Neural progenitor cell (in vitro differentiated cells): ENCODE results near the gene HS2ST1. TPM values are rescaled to one million over a fixed set of nuclear protein-coding genes. Genes with fewer than 3 reads are reported as not detected.

Source experiments
- DNase-seq: peaks from one replicate; pipeline ENCODE4 v3.0.0-alpha.2; 2016; ENCODE audit warnings: low spot score
- H2AFZ ChIP-seq: fragments of 200-600 bp; sonication (generic); replicated peaks from 2 replicates; pipeline ENCODE4 v1.6.1; 2016; ENCODE audit warnings: antibody characterized with exemption
- H3F3A ChIP-seq: fragments of 200-600 bp; sonication (generic); 2 replicates; pipeline ENCODE4 v1.6.1; 2016; ENCODE audit warnings: antibody characterized with exemption, low read depth
- H3K27ac ChIP-seq: fragments of 200-600 bp; sonication (generic); 2 replicates; pipeline ENCODE4 v1.5.1; 2016; ENCODE audit warnings: mild to moderate bottlenecking
- H3K27me3 ChIP-seq: fragments of 200-600 bp; sonication (generic); 2 replicates; pipeline ENCODE4 v1.6.1; 2016; ENCODE audit warnings: mild to moderate bottlenecking, moderate library complexity
- H3K36me3 ChIP-seq: fragments of 200-600 bp; sonication (generic); 2 replicates; pipeline ENCODE4 v1.5.1; 2016
- H3K4me1 ChIP-seq: fragments of 200-600 bp; sonication (generic); 2 replicates; pipeline ENCODE4 v1.6.1; 2016; ENCODE audit warnings: mixed run types
- H3K4me2 ChIP-seq: fragments of 200-600 bp; sonication (generic); 2 replicates; pipeline ENCODE4 v1.6.1; 2016
- H3K4me3 ChIP-seq: fragments of 200-600 bp; sonication (generic); 2 replicates; pipeline ENCODE4 v1.5.1; 2016
- H3K79me2 ChIP-seq: fragments of 200-600 bp; sonication (generic); 2 replicates; pipeline ENCODE4 v1.6.1; 2016; ENCODE audit warnings: low read depth
- H3K9ac ChIP-seq: fragments of 200-600 bp; sonication (generic); 2 replicates; pipeline ENCODE4 v1.6.1; 2016
- H3K9me3 ChIP-seq: fragments of 200-600 bp; sonication (generic); 2 replicates; pipeline ENCODE4 v1.5.1; 2016; ENCODE audit warnings: low read depth
- H4K20me1 ChIP-seq: fragments of 200-600 bp; sonication (generic); 2 replicates; pipeline ENCODE4 v1.6.1; 2016; ENCODE audit warnings: low read depth
- H3K27ac Mint-ChIP-seq: 3 replicates; pipeline ENCODE4 v1.8.0; 2021; ENCODE audit warnings: mixed read lengths
- H3K27me3 Mint-ChIP-seq: 2 replicates; pipeline ENCODE4 v1.8.0; 2022; ENCODE audit warnings: low read depth, mild to moderate bottlenecking, inconsistent platforms, moderate library complexity, mixed read lengths; ENCODE audit not compliant: insufficient read depth
- H3K36me3 Mint-ChIP-seq: 3 replicates; pipeline ENCODE4 v1.8.0; 2021; ENCODE audit warnings: mixed read lengths
- H3K4me1 Mint-ChIP-seq: 3 replicates; pipeline ENCODE4 v1.8.0; 2021; ENCODE audit warnings: mixed read lengths
- H3K4me3 Mint-ChIP-seq: 3 replicates; pipeline ENCODE4 v1.8.0; 2021; ENCODE audit warnings: mild to moderate bottlenecking, moderate library complexity, mixed read lengths
- H3K9me3 Mint-ChIP-seq: 3 replicates; pipeline ENCODE4 v1.8.0; 2020; ENCODE audit warnings: mixed read lengths
- EZH2 ChIP-seq: fragments of 200-600 bp; sonication (generic); IDR thresholded peaks from 2 replicates; pipeline ENCODE4 v1.6.1; 2017; ENCODE audit warnings: antibody characterized with exemption, mild to moderate bottlenecking, moderate library complexity
- EZH2phosphoT487 ChIP-seq: fragments of 200-600 bp; sonication (generic); IDR thresholded peaks from 2 replicates; pipeline ENCODE4 v1.6.1; 2017; ENCODE audit warnings: antibody characterized with exemption
- total RNA-seq: library from RNA; depleted of rRNA; stranded (reverse); fragments of >200 nt; gene quantifications from 2 replicates; pipeline ENCODE4 v1.2.3, GENCODE V29; 2015; ENCODE audit warnings: low replicate concordance
- TF ChIP-seq, protein P1 (sequence below): fragments of 200-600 bp; sonication (generic); IDR thresholded peaks from 2 replicates; pipeline ENCODE4 v1.5.1; 2017; ENCODE audit warnings: antibody characterized with exemption, mild to moderate bottlenecking

The HS2ST1 gene
- total RNA-seq, 1 donor from 2014 or later, result 33.2 TPM

DNA sequence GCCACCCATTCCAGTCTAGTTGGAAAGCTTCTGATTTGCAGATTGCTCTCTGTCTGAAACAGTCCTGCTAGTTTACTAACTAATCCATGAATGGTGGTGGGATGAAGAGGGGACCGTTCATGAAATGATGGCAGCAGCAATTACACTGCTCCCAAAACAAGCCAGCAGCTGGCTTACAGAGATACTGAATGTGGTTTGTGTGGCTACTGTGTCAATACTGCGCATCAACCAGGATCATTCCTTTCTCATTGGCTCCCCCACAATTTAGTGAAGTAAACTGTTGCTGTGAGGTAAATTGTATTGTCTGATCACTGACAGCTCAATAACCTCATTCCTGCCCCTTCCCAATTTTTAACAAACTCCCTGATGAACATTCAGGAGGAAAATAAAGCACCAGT, 222.9 kb downstream of the HS2ST1 start:
- H2AFZ ChIP-seq, result no peak overlapping the region
- no peak overlapping the region for H3K27ac Mint-ChIP-seq
- H3K36me3 Mint-ChIP-seq, result no peaks in the 10 kb centered on the region
- H3K9ac ChIP-seq, result no peak overlapping the region
- H3F3A ChIP-seq, result no peaks in the 10 kb centered on the region
- H4K20me1 ChIP-seq, result no peaks in the 10 kb centered on the region
- H3K4me2 ChIP-seq, result no peak overlapping the region
- no peak overlapping the region for H3K4me3 Mint-ChIP-seq
- H3K79me2 ChIP-seq, result no peaks in the 10 kb centered on the region
- peaks cover 9% of the 10 kb centered on the region for H3K27me3 ChIP-seq
- H3K9me3 Mint-ChIP-seq, result no peaks in the 10 kb centered on the region
- DNase-seq, result no peak
- H3K9me3 ChIP-seq, result no peaks in the 10 kb centered on the region
- TF ChIP-seq EZH2, result no peak
- no peak overlapping the region for H3K27ac ChIP-seq
- peaks cover 8% of the 10 kb centered on the region for H3K27me3 Mint-ChIP-seq
- no peak overlapping the region for H3K4me3 ChIP-seq
- H3K4me1 Mint-ChIP-seq, result peaks cover 15% of the 10 kb centered on the region
- no peaks in the 10 kb centered on the region for H3K36me3 ChIP-seq
- H3K4me1 ChIP-seq, result no peaks in the 10 kb centered on the region

DNA sequence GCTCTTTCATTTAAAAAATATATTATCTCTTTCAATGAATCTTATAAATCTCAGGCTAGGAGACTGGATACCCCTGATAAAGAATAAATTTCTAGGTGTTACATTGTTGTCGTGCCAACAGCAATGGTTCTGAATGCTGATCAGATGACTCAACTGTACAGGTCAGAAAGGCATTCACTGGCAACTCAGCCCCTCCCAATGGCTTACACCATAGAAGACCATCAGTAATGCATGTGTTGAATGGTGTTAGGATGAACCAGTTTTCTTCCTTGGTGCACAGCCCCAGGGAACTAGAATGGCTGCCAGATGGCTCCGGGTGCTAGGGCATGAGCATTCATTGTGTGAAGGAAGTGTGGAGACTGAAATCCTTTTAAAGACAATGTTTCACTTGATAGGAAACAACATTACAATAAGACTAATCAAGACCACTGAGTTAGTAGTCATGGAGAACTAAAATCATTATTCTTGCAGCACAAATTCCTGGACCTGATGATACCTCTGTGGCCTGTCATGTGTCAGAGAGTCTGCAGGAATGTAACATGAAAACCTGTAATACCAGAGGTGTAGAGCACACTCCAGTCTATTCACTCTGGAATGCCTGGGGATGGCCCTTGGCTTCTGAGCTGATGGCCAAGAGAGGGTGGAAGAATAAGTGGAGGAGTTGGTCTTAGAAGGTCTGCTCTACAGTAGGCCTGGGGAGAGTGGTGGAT, 226.6 kb downstream of the HS2ST1 start:
- Mint-ChIP-seq H3K36me3 (no peaks in the 10 kb centered on the region), H3K27ac (no peak overlapping the region), H3K27me3 (peaks cover 11% of the 10 kb centered on the region), H3K4me3 (no peak overlapping the region), H3K4me1 (no peaks in the 10 kb centered on the region), H3K9me3 (peaks cover 3% of the 10 kb centered on the region)
- Histone ChIP-seq H3K36me3 (no peaks in the 10 kb centered on the region), H3K4me2 (no peak overlapping the region), H2AFZ (no peak overlapping the region), H4K20me1 (no peaks in the 10 kb centered on the region), H3K4me1 (no peaks in the 10 kb centered on the region), H3K4me3 (no peak overlapping the region), H3K27ac (no peak overlapping the region), H3F3A (no peaks in the 10 kb centered on the region), H3K79me2 (no peaks in the 10 kb centered on the region), H3K9me3 (no peaks in the 10 kb centered on the region), H3K27me3 (no peaks in the 10 kb centered on the region), H3K9ac (no peak overlapping the region)
- no peak for TF ChIP-seq EZH2phosphoT487
- TF ChIP-seq, protein P1, sequence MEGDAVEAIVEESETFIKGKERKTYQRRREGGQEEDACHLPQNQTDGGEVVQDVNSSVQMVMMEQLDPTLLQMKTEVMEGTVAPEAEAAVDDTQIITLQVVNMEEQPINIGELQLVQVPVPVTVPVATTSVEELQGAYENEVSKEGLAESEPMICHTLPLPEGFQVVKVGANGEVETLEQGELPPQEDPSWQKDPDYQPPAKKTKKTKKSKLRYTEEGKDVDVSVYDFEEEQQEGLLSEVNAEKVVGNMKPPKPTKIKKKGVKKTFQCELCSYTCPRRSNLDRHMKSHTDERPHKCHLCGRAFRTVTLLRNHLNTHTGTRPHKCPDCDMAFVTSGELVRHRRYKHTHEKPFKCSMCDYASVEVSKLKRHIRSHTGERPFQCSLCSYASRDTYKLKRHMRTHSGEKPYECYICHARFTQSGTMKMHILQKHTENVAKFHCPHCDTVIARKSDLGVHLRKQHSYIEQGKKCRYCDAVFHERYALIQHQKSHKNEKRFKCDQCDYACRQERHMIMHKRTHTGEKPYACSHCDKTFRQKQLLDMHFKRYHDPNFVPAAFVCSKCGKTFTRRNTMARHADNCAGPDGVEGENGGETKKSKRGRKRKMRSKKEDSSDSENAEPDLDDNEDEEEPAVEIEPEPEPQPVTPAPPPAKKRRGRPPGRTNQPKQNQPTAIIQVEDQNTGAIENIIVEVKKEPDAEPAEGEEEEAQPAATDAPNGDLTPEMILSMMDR, result no peak
- TF ChIP-seq EZH2, result no peak
- no peak for DNase-seq

DNA sequence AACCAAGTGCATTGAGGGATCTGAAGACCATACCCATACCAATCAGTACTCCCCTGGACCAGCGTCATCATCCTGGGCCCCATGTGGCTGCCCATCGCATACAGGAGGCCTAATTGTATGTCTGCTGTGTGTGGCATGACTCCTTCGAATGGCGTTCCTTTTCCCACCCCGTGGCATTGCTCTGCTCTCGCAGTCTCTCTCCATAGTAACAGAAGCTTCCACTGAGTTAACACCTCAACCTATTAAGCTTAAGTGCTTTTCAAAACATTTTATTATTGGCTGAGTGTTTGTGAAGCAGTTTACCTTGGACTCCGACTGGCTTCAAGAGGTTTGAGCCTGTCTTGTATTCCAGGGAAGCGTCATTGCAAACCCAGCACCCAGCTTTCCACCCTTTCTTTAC, 227.1 kb downstream of the HS2ST1 start:
- DNase-seq, result no peak
- Histone ChIP-seq H3F3A (no peaks in the 10 kb centered on the region), H3K4me2 (no peak overlapping the region), H4K20me1 (no peaks in the 10 kb centered on the region), H3K27me3 (no peaks in the 10 kb centered on the region), H3K27ac (no peak overlapping the region), H3K9ac (no peak overlapping the region), H2AFZ (no peak overlapping the region), H3K79me2 (no peaks in the 10 kb centered on the region), H3K36me3 (no peaks in the 10 kb centered on the region), H3K9me3 (no peaks in the 10 kb centered on the region), H3K4me3 (no peak overlapping the region), H3K4me1 (no peaks in the 10 kb centered on the region)
- H3K4me1 Mint-ChIP-seq, result no peaks in the 10 kb centered on the region
- H3K36me3 Mint-ChIP-seq, result peaks cover 2% of the 10 kb centered on the region
- H3K4me3 Mint-ChIP-seq, result no peak overlapping the region
- H3K27ac Mint-ChIP-seq, result no peak overlapping the region
- H3K27me3 Mint-ChIP-seq, result peaks cover 11% of the 10 kb centered on the region
- TF ChIP-seq EZH2phosphoT487, result no peak
- TF ChIP-seq, protein P1, result no peak
- no peak for TF ChIP-seq EZH2
- peaks cover 3% of the 10 kb centered on the region for H3K9me3 Mint-ChIP-seq

DNA sequence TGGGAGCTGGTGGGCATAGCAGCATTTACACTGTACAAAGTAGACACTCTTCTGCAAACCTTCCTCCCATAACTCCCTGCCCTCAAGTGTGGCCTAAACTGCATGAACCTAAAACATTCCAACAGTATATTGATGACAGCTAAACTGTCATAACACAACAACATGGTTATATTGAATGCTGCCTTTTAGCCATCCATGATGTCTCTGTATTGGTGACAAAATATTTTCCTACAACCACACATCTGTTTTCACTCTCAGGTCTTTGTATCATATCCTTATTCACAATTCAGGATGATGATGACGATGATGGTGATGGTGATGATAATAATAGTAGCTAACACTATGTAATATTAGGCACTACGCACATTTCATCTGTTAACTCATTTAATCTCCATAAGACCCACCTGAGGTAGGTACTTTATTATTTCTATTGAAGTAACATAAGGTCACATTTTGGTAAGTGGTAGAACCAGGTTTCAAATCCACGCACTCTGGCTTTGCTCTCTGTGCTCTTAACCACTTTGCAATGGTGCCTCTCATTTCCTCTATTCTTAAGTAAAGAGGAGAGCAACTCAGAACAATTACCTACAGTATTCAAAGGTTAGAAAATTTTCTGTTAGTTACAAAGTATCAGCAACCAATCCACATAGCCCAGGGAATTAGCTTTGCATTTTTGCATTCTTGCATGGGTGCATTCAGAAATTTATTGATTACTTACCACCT, 229.1 kb downstream of the HS2ST1 start:
- Histone ChIP-seq H3K79me2 (no peaks in the 10 kb centered on the region), H3K27ac (no peak overlapping the region), H3K9me3 (no peaks in the 10 kb centered on the region), H3K27me3 (no peaks in the 10 kb centered on the region), H3K4me2 (no peak overlapping the region), H3K4me1 (peaks cover under 1% of the 10 kb centered on the region), H3K36me3 (no peaks in the 10 kb centered on the region), H3F3A (no peaks in the 10 kb centered on the region), H3K4me3 (no peak overlapping the region), H2AFZ (no peak overlapping the region), H3K9ac (no peak overlapping the region), H4K20me1 (no peaks in the 10 kb centered on the region)
- Mint-ChIP-seq H3K4me3 (no peak overlapping the region), H3K36me3 (peaks cover 2% of the 10 kb centered on the region), H3K27me3 (peaks cover 8% of the 10 kb centered on the region), H3K27ac (no peak overlapping the region), H3K9me3 (peaks cover 3% of the 10 kb centered on the region), H3K4me1 (no peaks in the 10 kb centered on the region)
- TF ChIP-seq, protein P1, result no peak
- no peak for DNase-seq
